ENCODE results near the gene PTPN14.

DNA sequence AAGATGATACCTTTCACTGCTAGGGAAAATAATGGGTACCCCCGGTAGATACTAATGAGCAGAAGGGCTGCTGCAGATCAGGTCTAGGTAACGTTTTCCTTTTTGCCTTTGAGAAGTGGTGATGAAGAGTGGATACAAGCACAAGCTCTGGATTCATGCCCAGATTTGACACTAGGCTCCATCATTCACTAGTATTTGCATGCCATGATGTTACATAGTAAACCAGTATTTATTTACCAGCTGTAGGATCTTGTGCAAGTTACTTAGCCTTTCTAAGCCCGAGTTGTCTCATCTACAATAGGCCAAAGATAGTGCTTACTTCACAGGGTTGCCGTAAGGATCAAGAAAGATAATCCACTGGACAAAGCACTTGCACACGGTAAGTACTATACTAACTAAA, 14.2 kb downstream of the PTPN14 start:
- TF ChIP-seq, protein P1, sequence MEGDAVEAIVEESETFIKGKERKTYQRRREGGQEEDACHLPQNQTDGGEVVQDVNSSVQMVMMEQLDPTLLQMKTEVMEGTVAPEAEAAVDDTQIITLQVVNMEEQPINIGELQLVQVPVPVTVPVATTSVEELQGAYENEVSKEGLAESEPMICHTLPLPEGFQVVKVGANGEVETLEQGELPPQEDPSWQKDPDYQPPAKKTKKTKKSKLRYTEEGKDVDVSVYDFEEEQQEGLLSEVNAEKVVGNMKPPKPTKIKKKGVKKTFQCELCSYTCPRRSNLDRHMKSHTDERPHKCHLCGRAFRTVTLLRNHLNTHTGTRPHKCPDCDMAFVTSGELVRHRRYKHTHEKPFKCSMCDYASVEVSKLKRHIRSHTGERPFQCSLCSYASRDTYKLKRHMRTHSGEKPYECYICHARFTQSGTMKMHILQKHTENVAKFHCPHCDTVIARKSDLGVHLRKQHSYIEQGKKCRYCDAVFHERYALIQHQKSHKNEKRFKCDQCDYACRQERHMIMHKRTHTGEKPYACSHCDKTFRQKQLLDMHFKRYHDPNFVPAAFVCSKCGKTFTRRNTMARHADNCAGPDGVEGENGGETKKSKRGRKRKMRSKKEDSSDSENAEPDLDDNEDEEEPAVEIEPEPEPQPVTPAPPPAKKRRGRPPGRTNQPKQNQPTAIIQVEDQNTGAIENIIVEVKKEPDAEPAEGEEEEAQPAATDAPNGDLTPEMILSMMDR (IDR thresholded peaks at IDR 0.05; ENCODE audit: poor library complexity, severe bottlenecking) = no peak
- no peak for TF ChIP-seq TAF1 (IDR thresholded peaks at IDR 0.05; ENCODE audit: low read depth)
- TF ChIP-seq EZH2 (IDR thresholded peaks at IDR 0.05; ENCODE audit: borderline replicate concordance, insufficient read depth, low read length, poor library complexity, severe bottlenecking) = no peak
- TF ChIP-seq, protein P2, sequence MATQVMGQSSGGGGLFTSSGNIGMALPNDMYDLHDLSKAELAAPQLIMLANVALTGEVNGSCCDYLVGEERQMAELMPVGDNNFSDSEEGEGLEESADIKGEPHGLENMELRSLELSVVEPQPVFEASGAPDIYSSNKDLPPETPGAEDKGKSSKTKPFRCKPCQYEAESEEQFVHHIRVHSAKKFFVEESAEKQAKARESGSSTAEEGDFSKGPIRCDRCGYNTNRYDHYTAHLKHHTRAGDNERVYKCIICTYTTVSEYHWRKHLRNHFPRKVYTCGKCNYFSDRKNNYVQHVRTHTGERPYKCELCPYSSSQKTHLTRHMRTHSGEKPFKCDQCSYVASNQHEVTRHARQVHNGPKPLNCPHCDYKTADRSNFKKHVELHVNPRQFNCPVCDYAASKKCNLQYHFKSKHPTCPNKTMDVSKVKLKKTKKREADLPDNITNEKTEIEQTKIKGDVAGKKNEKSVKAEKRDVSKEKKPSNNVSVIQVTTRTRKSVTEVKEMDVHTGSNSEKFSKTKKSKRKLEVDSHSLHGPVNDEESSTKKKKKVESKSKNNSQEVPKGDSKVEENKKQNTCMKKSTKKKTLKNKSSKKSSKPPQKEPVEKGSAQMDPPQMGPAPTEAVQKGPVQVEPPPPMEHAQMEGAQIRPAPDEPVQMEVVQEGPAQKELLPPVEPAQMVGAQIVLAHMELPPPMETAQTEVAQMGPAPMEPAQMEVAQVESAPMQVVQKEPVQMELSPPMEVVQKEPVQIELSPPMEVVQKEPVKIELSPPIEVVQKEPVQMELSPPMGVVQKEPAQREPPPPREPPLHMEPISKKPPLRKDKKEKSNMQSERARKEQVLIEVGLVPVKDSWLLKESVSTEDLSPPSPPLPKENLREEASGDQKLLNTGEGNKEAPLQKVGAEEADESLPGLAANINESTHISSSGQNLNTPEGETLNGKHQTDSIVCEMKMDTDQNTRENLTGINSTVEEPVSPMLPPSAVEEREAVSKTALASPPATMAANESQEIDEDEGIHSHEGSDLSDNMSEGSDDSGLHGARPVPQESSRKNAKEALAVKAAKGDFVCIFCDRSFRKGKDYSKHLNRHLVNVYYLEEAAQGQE (IDR thresholded peaks at IDR 0.05; ENCODE audit: borderline replicate concordance) = no peak

All from neural cell (in vitro differentiated cells).